HepG2 (cell line): Measurements from ENCODE around the gene RHO. TPM values are rescaled to one million over a fixed set of nuclear protein-coding genes. Genes with fewer than 3 reads are reported as not detected.

Source experiments
- AHDC1 ChIP-seq: sonication (generic); formaldehyde crosslinking; IDR thresholded peaks from 2 replicates; pipeline ENCODE4 v1.5.1; 2020; ENCODE audit warnings: mild to moderate bottlenecking, missing genetic modification reagents, borderline replicate concordance
- DBP ChIP-seq: sonication (generic); formaldehyde crosslinking; IDR thresholded peaks from 2 replicates; pipeline ENCODE4 v1.4.0; 2020; ENCODE audit warnings: missing genetic modification reagents; ENCODE audit errors: not compliant biosample characterization
- HNF1B ChIP-seq: sonication (generic); formaldehyde crosslinking; IDR thresholded peaks from 2 replicates; pipeline ENCODE4 v1.5.1; 2020; ENCODE audit warnings: mild to moderate bottlenecking, moderate library complexity, missing genetic modification reagents
- LCORL ChIP-seq, 2 experiments: fragments of 450-650 bp in 1 of 2; sonication (generic) in 1 of 2; formaldehyde crosslinking in 1 of 2; IDR thresholded peaks; 2 replicates each; pipeline versions ENCODE4 v1.5.0 to v1.6.1; 2017 to 2020; ENCODE audit warnings: antibody characterized with exemption in 1 of 2, missing genetic modification reagents in 1 of 2
- MLX ChIP-seq: IDR thresholded peaks from 2 replicates; pipeline ENCODE4 v1.6.1; 2016
- REST ChIP-seq, 2 experiments: IDR thresholded peaks; 2 replicates each; pipeline ENCODE4 v1.6.1; 2011 to 2012; ENCODE audit warnings: low read length in 2 of 2, borderline replicate concordance in 1 of 2, low read depth in 1 of 2, mild to moderate bottlenecking in 1 of 2, moderate library complexity in 1 of 2
- ZNF234 ChIP-seq: sonication (generic); formaldehyde crosslinking; conservative IDR thresholded peaks from 2 replicates; pipeline ENCODE4 v1.5.1; 2020; ENCODE audit warnings: mild to moderate bottlenecking, missing genetic modification reagents
- ZNF441 ChIP-seq: sonication (generic); formaldehyde crosslinking; IDR thresholded peaks from 2 replicates; pipeline ENCODE4 v1.7.0; 2021; ENCODE audit warnings: missing genetic modification reagents, borderline replicate concordance
- polyA plus RNA-seq, 8 experiments: library from polyadenylated mRNA; depleted of rRNA in 3 of 8; stranded (reverse) in 7 of 8; unstranded in 1 of 8; fragments of >200 nt; fragmentation: Illumina TruSeq in 4 of 8; extraction: Trizol in 4 of 8; gene quantifications; 2 replicates each; pipeline versions ENCODE4 v1.2.1 to v1.2.3, GENCODE V29; 2011 to 2016; ENCODE audit warnings: low read depth in 4 of 8, missing spikeins in 1 of 8, mixed read lengths in 1 of 8; ENCODE audit not compliant: insufficient read depth in 1 of 8
- total RNA-seq, 5 experiments: library from RNA; depleted of rRNA; stranded (reverse); fragments of >200 nt; fragmentation: Illumina TruSeq; extraction: Trizol; gene quantifications; 2 replicates each; pipeline ENCODE4 v1.2.3, GENCODE V29; 2016; ENCODE audit warnings: low read depth in 1 of 5
- TF ChIP-seq, protein P1 (sequence below): sonication (generic); IDR thresholded peaks from 2 replicates; pipeline ENCODE4 v1.6.1; 2016; ENCODE audit warnings: low read depth, borderline replicate concordance

The RHO gene
- total and polyA plus RNA-seq, 2 of the 13 experiments (the other 11 are each of a cell fraction or from before 2014, with no cell fraction given), result not detected

DNA sequence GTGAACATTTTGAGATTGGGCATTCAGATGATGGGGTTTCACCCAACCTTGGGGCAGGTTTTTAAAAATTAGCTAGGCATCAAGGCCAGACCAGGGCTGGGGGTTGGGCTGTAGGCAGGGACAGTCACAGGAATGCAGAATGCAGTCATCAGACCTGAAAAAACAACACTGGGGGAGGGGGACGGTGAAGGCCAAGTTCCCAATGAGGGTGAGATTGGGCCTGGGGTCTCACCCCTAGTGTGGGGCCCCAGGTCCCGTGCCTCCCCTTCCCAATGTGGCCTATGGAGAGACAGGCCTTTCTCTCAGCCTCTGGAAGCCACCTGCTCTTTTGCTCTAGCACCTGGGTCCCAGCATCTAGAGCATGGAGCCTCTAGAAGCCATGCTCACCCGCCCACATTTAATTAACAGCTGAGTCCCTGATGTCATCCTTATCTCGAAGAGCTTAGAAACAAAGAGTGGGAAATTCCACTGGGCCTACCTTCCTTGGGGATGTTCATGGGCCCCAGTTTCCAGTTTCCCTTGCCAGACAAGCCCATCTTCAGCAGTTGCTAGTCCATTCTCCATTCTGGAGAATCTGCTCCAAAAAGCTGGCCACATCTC, 6.1 kb downstream of the RHO start (continued):
- TF ChIP-seq AHDC1 (CRISPR knock-in tag) (peak; percentile 62; the same call in 1 of the 2 replicates), MLX (no peak), ZNF441 (no peak), REST (IDR thresholded peaks at IDR 0.05; ENCODE audit: borderline replicate concordance in 1 of 2, low read depth in 1 of 2, low read length in 2 of 2) (no peak), ZNF234 (CRISPR knock-in tag) (no peak), DBP (CRISPR knock-in tag) (no peak), HNF1B (CRISPR knock-in tag) (0 out of 2 replicates have a peak, but pooled peaks have one; percentile 15), LCORL (IDR thresholded peaks at IDR 0.05) (no peak), LCORL (CRISPR knock-in tag; IDR thresholded peaks at IDR 0.05) (peak; percentile 80; the same call in 1 of the 2 replicates)
- TF ChIP-seq, protein P1, sequence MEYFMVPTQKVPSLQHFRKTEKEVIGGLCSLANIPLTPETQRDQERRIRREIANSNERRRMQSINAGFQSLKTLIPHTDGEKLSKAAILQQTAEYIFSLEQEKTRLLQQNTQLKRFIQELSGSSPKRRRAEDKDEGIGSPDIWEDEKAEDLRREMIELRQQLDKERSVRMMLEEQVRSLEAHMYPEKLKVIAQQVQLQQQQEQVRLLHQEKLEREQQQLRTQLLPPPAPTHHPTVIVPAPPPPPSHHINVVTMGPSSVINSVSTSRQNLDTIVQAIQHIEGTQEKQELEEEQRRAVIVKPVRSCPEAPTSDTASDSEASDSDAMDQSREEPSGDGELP, result peak; percentile 24; the same call in 1 of the 2 replicates
